ENCODE measurements around the gene RFXANK. TPM values are rescaled to one million over a fixed set of nuclear protein-coding genes. Genes with fewer than 3 reads are reported as not detected.

Gene RFXANK
- total and polyA plus RNA-seq, 3 experiments from 2014 or later = 71.2 to 101 (median 98.4) TPM

DNA sequence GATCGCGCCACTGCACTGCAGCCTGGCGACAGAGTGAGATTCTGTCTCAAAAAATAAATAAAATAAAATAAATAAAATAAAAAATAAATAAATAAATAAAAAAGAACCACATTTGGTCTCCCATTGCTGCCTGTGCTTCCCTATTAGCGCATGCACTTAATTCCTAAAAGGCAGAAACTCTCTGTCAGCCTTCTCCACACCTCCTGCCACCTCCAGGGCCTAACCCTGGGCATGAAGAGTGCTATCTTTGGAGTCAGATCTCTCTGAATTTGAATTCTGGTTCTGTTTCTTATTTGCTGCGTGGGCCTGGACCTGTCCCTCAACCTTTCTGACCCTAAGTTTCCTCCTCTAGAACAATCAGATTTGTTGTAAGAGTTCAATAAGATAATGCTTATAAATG is 31.0 kb downstream of the RFXANK start:
- Histone ChIP-seq H3K36me3 (ENCODE audit: insufficient read depth, low read length) (no peaks in the 10 kb centered on the region), H3K4me3 (ENCODE audit: low read length) (no peak overlapping the region), H3K27me3 (ENCODE audit: insufficient read depth, low read length, poor library complexity, severe bottlenecking) (no peaks in the 10 kb centered on the region), H3K4me1 (ENCODE audit: insufficient read depth, low read length) (peaks cover 9% of the 10 kb centered on the region), H3K9me3 (ENCODE audit: low read length) (no peaks in the 10 kb centered on the region), H3K27ac (ENCODE audit: low read depth, low read length) (no peak overlapping the region)
- Mint-ChIP-seq H3K4me1 (peaks cover 0 to 7% (median 3%) of the 10 kb centered on the region in 3 donors), H3K27me3 (peaks cover 1 to 14% of the 10 kb centered on the region in 2 donors), H3K9me3 (no peaks in the 10 kb centered on the region), H3K36me3 (no peaks in the 10 kb centered on the region), H3K4me3 (no peak overlapping the region), H3K27ac (no peak overlapping the region)
- ChIA-PET CTCF (no interaction called here), POLR2A (no interaction called here)
- DNase-seq = no peak

DNA sequence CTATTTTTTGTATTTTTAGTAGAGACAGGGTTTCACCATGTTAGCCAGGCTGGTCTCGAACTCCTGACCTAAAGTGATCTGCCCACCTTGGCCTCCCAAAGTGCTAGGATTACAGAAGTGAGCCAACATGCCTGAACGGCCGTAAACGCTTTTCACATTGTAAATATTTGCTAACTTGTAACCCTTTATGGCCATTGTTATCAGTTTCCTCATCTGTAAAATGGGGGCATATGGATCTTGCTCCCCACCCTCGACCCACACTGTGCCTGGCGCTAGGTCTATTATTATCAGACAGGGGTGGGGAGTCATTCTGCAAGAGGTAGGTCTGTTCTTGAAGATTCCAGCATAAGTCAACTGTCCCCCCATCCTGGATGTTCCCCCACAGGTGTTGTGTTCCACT is 31.6 kb downstream of the RFXANK start:
- CTCF ChIA-PET = interaction anchor here (1.2 to 3.0 kb wide), 5 partner anchors 31 to 78 kb away, joined by 3 to 17 read pairs (median 5); partner anchors contain the start of genes BORCS8 and RFXANK
- Mint-ChIP-seq H3K9me3 (no peaks in the 10 kb centered on the region), H3K27ac (peak overlapping the region in 1 of 8 donors; percentile 10), H3K4me1 (peaks cover 0 to 7% (median 3%) of the 10 kb centered on the region in 3 donors), H3K4me3 (peak overlapping the region in 2 of 7 donors; percentile 32 to 71), H3K27me3 (peaks cover 3 to 20% of the 10 kb centered on the region in 2 donors), H3K36me3 (no peaks in the 10 kb centered on the region)
- Histone ChIP-seq H3K4me1 (ENCODE audit: insufficient read depth, low read length) (peaks cover 9% of the 10 kb centered on the region), H3K27ac (ENCODE audit: low read depth, low read length) (no peak overlapping the region), H3K36me3 (ENCODE audit: insufficient read depth, low read length) (no peaks in the 10 kb centered on the region), H3K27me3 (ENCODE audit: insufficient read depth, low read length, poor library complexity, severe bottlenecking) (no peaks in the 10 kb centered on the region), H3K4me3 (ENCODE audit: low read length) (no peak overlapping the region), H3K9me3 (ENCODE audit: low read length) (no peaks in the 10 kb centered on the region)
- POLR2A ChIA-PET = no interaction called here
- DNase-seq = no peak

DNA sequence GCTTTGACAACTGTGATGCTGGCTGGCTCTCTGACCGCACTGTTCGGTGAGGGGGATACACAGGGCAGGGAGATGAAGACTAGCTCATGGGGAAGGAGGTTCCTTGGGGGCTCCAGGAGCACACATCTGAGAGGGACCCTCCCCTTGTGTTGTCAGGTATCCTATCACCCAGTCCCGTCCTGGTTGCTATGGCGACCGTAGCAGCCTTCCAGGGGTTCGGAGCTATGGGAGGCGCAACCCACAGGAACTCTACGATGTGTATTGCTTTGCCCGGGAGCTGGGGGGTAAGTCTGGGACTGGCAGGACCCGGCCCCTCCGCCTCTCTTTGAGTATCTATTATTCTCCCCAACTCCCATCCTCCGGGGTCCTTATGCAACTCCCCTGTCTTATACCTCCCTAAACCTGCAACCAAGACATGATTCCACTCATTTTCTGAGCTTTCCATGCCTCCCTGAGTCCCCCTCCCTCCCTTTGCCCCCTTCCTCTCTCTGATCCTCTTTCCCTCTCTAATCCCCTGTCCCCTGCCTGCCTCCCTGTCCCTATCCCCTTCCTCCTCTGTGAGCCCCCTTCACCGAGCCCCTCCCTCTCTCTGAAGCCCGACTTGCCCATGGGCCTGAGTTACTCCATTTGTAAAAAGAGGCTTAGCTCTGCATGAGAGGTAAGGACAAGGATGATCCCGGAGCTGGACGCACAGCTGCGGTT is 32.2 kb downstream of the RFXANK start:
- CTCF ChIA-PET = interaction anchor here (0.7 to 3.0 kb wide), 11 partner anchors 10 to 266 kb away, joined by 3 to 17 read pairs (median 4); partner anchors contain the start of genes BORCS8, NR2C2AP and RFXANK
- Mint-ChIP-seq H3K4me3 (peak overlapping the region in 6 of 7 donors; percentile 58 to 76 (median 68)), H3K9me3 (no peaks in the 10 kb centered on the region), H3K27me3 (peaks cover 3 to 23% of the 10 kb centered on the region in 2 donors), H3K36me3 (no peaks in the 10 kb centered on the region), H3K27ac (peak overlapping the region in 1 of 8 donors; percentile 72), H3K4me1 (peaks cover 0 to 7% (median 3%) of the 10 kb centered on the region in 3 donors)
- Histone ChIP-seq H3K4me3 (ENCODE audit: low read length) (peak overlapping the region; percentile 65), H3K27me3 (ENCODE audit: insufficient read depth, low read length, poor library complexity, severe bottlenecking) (no peaks in the 10 kb centered on the region), H3K9me3 (ENCODE audit: low read length) (no peaks in the 10 kb centered on the region), H3K27ac (ENCODE audit: low read depth, low read length) (peak overlapping the region; percentile 31), H3K4me1 (ENCODE audit: insufficient read depth, low read length) (peaks cover 9% of the 10 kb centered on the region), H3K36me3 (ENCODE audit: insufficient read depth, low read length) (no peaks in the 10 kb centered on the region)
- POLR2A ChIA-PET = no interaction called here
- DNase-seq = no peak

DNA sequence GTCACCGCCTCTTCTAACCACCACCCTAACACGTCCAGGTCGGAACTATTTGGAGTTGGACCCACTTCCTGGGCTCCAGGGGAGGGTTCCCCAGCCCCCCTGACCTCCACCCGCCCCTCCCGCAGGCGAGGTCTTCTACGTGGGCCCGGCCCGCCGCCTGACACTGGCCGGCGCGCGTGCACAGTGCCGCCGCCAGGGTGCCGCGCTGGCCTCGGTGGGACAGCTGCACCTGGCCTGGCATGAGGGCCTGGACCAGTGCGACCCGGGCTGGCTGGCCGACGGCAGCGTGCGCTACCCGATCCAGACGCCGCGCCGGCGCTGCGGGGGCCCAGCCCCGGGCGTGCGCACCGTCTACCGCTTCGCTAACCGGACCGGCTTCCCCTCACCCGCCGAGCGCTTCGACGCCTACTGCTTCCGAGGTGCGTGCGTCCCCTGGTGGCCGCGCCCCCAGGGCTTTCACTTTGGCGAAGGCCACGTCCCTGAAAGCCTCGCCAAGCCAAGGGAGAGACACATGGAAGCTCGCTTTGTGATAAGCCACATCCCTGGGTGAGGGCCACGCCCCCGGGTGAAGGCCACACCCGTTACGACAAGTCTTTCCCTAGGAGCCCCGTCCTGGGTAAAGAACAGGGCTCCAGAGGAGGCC is 32.9 kb downstream of the RFXANK start:
- peaks cover 9% of the 10 kb centered on the region for H3K4me1 ChIP-seq (ENCODE audit: insufficient read depth, low read length)
- Mint-ChIP-seq H3K36me3 (no peaks in the 10 kb centered on the region), H3K9me3 (no peaks in the 10 kb centered on the region), H3K27me3 (peaks cover 3 to 23% of the 10 kb centered on the region in 2 donors), H3K4me1 (peaks cover 0 to 7% (median 3%) of the 10 kb centered on the region in 3 donors), H3K4me3 (peak overlapping the region; percentile 61 to 88 (median 74)), H3K27ac (peak overlapping the region in 1 of 8 donors; percentile 72)
- H3K4me3 ChIP-seq (ENCODE audit: low read length) = peak overlapping the region; percentile 65
- DNase-seq = peak; percentile 63 to 86 (median 67)
- H3K9me3 ChIP-seq (ENCODE audit: low read length) = no peaks in the 10 kb centered on the region
- H3K27me3 ChIP-seq (ENCODE audit: insufficient read depth, low read length, poor library complexity, severe bottlenecking) = no peaks in the 10 kb centered on the region
- H3K36me3 ChIP-seq (ENCODE audit: insufficient read depth, low read length) = no peaks in the 10 kb centered on the region
- CTCF ChIA-PET = interaction anchor here (0.7 to 3.0 kb wide), 16 partner anchors 10 to 266 kb away, joined by 3 to 17 read pairs (median 3); partner anchors contain the start of genes BORCS8, NR2C2AP and RFXANK
- H3K27ac ChIP-seq (ENCODE audit: low read depth, low read length) = peak overlapping the region; percentile 31
- POLR2A ChIA-PET = interaction anchor here (0.6 kb wide), 1 partner anchor 51 kb away, joined by 9 read pairs; no protein-coding TSS in a partner anchor

DNA sequence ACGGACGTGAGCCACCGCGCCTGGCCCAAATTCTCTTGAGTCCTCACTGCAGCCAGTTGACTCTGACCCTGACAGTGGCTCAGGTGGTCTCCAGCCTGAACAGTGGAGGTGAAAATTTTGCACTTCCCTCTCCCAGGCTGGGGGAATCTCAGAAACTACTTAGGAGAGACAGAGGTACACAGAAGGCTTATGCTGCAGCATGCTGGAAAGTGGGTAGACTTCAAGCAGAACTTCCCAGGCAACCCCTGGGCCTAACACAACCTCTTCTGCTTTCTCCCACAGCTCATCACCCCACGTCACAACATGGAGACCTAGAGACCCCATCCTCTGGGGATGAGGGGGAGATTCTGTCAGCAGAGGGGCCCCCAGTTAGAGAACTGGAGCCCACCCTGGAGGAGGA is 34.1 kb downstream of the RFXANK start:
- H3K36me3 Mint-ChIP-seq = no peaks in the 10 kb centered on the region
- CTCF ChIA-PET = interaction anchor here (0.9 to 3.0 kb wide), 6 partner anchors 8 to 80 kb away, joined by 3 to 17 read pairs (median 6); partner anchors contain the start of genes BORCS8, NR2C2AP and RFXANK
- H3K27ac ChIP-seq (ENCODE audit: low read depth, low read length) = no peak overlapping the region
- H3K4me3 ChIP-seq (ENCODE audit: low read length) = no peak overlapping the region
- no peak for DNase-seq
- H3K9me3 Mint-ChIP-seq = no peaks in the 10 kb centered on the region
- H3K4me1 Mint-ChIP-seq = peaks cover 0 to 7% (median 3%) of the 10 kb centered on the region in 3 donors
- no peaks in the 10 kb centered on the region for H3K36me3 ChIP-seq (ENCODE audit: insufficient read depth, low read length)
- H3K4me3 Mint-ChIP-seq = no peak overlapping the region
- peaks cover 9% of the 10 kb centered on the region for H3K4me1 ChIP-seq (ENCODE audit: insufficient read depth, low read length)
- POLR2A ChIA-PET = no interaction called here
- H3K27me3 ChIP-seq (ENCODE audit: insufficient read depth, low read length, poor library complexity, severe bottlenecking) = no peaks in the 10 kb centered on the region
- H3K27me3 Mint-ChIP-seq = peaks cover 3 to 23% of the 10 kb centered on the region in 2 donors
- H3K9me3 ChIP-seq (ENCODE audit: low read length) = no peaks in the 10 kb centered on the region
- no peak overlapping the region for H3K27ac Mint-ChIP-seq

DNA sequence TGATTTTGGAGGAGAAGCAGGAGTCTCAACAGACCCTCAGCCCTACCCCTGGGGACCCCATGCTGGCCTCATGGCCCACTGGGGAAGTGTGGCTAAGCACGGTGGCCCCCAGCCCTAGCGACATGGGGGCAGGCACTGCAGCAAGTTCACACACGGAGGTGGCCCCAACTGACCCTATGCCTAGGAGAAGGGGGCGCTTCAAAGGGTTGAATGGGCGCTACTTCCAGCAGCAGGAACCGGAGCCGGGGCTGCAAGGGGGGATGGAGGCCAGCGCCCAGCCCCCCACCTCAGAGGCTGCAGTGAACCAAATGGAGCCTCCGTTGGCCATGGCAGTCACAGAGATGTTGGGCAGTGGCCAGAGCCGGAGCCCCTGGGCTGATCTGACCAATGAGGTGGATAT is 34.6 kb downstream of the RFXANK start:
- Mint-ChIP-seq H3K4me3 (no peak overlapping the region), H3K27me3 (peaks cover 3 to 23% of the 10 kb centered on the region in 2 donors), H3K27ac (peak overlapping the region in 1 of 8 donors; percentile 35), H3K9me3 (no peaks in the 10 kb centered on the region), H3K4me1 (peaks cover 0 to 7% (median 3%) of the 10 kb centered on the region in 3 donors), H3K36me3 (no peaks in the 10 kb centered on the region)
- peaks cover 9% of the 10 kb centered on the region for H3K4me1 ChIP-seq (ENCODE audit: insufficient read depth, low read length)
- no peak overlapping the region for H3K4me3 ChIP-seq (ENCODE audit: low read length)
- H3K27ac ChIP-seq (ENCODE audit: low read depth, low read length) = no peak overlapping the region
- H3K9me3 ChIP-seq (ENCODE audit: low read length) = no peaks in the 10 kb centered on the region
- no peaks in the 10 kb centered on the region for H3K27me3 ChIP-seq (ENCODE audit: insufficient read depth, low read length, poor library complexity, severe bottlenecking)
- DNase-seq = no peak
- H3K36me3 ChIP-seq (ENCODE audit: insufficient read depth, low read length) = no peaks in the 10 kb centered on the region
- ChIA-PET CTCF (interaction anchor here (1.7 kb wide), 1 partner anchor 47 kb away, joined by 5 read pairs; no protein-coding TSS in a partner anchor), POLR2A (no interaction called here)

DNA sequence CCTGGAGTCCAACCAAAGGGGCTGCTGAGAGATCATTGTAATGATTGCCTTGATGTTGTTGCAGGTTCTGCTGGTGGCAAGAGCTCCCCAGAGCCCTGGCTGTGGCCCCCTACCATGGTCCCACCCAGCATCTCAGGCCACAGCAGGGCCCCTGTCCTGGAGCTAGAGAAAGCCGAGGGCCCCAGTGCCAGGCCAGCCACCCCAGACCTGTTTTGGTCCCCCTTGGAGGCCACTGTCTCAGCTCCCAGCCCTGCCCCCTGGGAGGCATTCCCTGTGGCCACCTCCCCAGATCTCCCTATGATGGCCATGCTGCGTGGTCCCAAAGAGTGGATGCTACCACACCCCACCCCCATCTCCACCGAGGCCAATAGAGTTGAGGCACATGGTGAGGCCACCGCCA is 35.2 kb downstream of the RFXANK start:
- Histone ChIP-seq H3K27ac (ENCODE audit: low read depth, low read length) (no peak overlapping the region), H3K27me3 (ENCODE audit: insufficient read depth, low read length, poor library complexity, severe bottlenecking) (no peaks in the 10 kb centered on the region), H3K9me3 (ENCODE audit: low read length) (no peaks in the 10 kb centered on the region), H3K4me3 (ENCODE audit: low read length) (no peak overlapping the region), H3K36me3 (ENCODE audit: insufficient read depth, low read length) (no peaks in the 10 kb centered on the region), H3K4me1 (ENCODE audit: insufficient read depth, low read length) (peaks cover 9% of the 10 kb centered on the region)
- ChIA-PET CTCF (no interaction called here), POLR2A (no interaction called here)
- Mint-ChIP-seq H3K4me3 (no peak overlapping the region), H3K27ac (no peak overlapping the region), H3K27me3 (peaks cover 6 to 26% of the 10 kb centered on the region in 2 donors), H3K4me1 (peaks cover 0 to 7% (median 3%) of the 10 kb centered on the region in 3 donors), H3K9me3 (no peaks in the 10 kb centered on the region), H3K36me3 (no peaks in the 10 kb centered on the region)
- no peak for DNase-seq

DNA sequence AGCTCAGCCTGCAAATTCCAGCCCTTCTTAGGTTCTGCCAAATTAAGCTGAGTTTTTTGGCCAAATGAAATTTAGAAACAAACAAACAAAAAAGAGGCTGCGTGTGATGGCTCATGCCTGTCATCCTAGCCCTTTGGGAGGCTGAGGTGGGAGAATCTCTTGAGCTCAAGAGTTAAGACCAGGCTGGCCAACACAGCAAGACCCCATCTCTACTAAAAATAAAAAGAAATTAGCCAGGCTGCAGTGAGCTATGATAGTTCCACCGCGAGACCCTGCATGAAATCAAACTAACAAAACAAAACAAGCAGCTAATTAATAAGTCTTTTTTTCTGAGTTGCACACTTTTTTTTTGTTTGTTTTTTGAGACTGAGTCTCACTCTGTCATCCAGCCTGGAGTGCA is 37.6 kb downstream of the RFXANK start:
- CTCF ChIA-PET = interaction anchor here (0.5 to 1.4 kb wide), 2 partner anchors 62 to 84 kb away, joined by 3 to 4 read pairs; no protein-coding TSS in a partner anchor
- Mint-ChIP-seq H3K27ac (no peak overlapping the region), H3K4me1 (peaks cover 0 to 5% (median 2%) of the 10 kb centered on the region in 3 donors), H3K27me3 (peaks cover 5 to 29% of the 10 kb centered on the region in 2 donors), H3K9me3 (peaks cover 4 to 14% (median 12%) of the 10 kb centered on the region in 5 donors), H3K4me3 (no peak overlapping the region), H3K36me3 (no peaks in the 10 kb centered on the region)
- Histone ChIP-seq H3K9me3 (ENCODE audit: low read length) (peaks cover 4% of the 10 kb centered on the region), H3K27ac (ENCODE audit: low read depth, low read length) (no peak overlapping the region), H3K4me1 (ENCODE audit: insufficient read depth, low read length) (peaks cover 7% of the 10 kb centered on the region), H3K4me3 (ENCODE audit: low read length) (no peak overlapping the region), H3K36me3 (ENCODE audit: insufficient read depth, low read length) (no peaks in the 10 kb centered on the region), H3K27me3 (ENCODE audit: insufficient read depth, low read length, poor library complexity, severe bottlenecking) (no peaks in the 10 kb centered on the region)
- no peak for DNase-seq
- POLR2A ChIA-PET = interaction anchor here (0.6 kb wide), 2 partner anchors 106 to 635 kb away, joined by 4 to 7 read pairs; no protein-coding TSS in a partner anchor
